Measurements from ENCODE around the gene TMEM184A. TPM values are rescaled to one million over a fixed set of nuclear protein-coding genes. Genes with fewer than 3 reads are reported as not detected.

The TMEM184A gene
- total and polyA plus RNA-seq, 2 of the 13 experiments (the other 11 are each of a cell fraction or from before 2014, with no cell fraction given), result 9.5 to 20.4 TPM

DNA sequence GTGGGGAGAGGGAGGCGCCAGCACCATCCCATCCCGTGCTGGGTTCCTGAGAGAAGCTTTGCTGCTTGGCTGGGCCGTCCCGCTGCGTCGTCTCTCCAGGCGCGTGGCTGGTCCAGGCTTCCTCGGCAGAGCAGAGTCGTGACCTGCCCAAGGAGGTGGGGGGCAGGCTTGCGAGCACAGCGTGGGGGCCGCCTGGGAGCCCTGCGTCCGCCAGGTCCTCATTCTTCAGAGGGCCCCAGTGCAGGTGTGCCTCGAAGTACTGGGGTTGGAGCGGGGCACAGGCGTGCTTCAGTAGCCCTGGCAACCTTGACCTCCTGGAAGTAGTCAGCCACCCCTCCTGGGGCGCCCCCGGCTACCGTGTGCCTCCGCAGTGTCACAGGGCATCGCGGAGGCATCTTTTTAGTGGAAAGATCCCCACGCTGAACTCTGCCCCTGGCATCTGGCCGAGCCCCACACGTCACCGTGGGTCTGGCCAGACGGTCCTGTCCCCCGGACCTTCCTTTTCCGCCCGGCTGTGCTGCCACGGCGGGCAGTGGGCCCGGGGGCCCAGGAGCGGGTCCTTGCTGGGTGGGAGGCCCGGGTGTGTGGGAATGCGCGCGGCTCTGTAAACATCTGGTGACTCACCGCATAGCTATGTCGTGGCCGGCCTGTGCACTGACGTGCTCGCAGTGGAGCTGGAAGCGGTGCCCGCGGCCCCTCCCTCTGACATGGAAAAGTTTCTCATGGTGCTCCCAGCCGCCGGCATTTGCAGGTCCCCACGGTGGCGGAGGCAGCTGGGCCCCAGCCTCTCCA lies 19.1 kb downstream of the TMEM184A start (continued):
- TF ChIP-seq, protein P1, sequence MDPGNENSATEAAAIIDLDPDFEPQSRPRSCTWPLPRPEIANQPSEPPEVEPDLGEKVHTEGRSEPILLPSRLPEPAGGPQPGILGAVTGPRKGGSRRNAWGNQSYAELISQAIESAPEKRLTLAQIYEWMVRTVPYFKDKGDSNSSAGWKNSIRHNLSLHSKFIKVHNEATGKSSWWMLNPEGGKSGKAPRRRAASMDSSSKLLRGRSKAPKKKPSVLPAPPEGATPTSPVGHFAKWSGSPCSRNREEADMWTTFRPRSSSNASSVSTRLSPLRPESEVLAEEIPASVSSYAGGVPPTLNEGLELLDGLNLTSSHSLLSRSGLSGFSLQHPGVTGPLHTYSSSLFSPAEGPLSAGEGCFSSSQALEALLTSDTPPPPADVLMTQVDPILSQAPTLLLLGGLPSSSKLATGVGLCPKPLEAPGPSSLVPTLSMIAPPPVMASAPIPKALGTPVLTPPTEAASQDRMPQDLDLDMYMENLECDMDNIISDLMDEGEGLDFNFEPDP (CRISPR knock-in tag; conservative IDR thresholded peaks at IDR 0.05), result no peak
- TF ChIP-seq, protein P2, sequence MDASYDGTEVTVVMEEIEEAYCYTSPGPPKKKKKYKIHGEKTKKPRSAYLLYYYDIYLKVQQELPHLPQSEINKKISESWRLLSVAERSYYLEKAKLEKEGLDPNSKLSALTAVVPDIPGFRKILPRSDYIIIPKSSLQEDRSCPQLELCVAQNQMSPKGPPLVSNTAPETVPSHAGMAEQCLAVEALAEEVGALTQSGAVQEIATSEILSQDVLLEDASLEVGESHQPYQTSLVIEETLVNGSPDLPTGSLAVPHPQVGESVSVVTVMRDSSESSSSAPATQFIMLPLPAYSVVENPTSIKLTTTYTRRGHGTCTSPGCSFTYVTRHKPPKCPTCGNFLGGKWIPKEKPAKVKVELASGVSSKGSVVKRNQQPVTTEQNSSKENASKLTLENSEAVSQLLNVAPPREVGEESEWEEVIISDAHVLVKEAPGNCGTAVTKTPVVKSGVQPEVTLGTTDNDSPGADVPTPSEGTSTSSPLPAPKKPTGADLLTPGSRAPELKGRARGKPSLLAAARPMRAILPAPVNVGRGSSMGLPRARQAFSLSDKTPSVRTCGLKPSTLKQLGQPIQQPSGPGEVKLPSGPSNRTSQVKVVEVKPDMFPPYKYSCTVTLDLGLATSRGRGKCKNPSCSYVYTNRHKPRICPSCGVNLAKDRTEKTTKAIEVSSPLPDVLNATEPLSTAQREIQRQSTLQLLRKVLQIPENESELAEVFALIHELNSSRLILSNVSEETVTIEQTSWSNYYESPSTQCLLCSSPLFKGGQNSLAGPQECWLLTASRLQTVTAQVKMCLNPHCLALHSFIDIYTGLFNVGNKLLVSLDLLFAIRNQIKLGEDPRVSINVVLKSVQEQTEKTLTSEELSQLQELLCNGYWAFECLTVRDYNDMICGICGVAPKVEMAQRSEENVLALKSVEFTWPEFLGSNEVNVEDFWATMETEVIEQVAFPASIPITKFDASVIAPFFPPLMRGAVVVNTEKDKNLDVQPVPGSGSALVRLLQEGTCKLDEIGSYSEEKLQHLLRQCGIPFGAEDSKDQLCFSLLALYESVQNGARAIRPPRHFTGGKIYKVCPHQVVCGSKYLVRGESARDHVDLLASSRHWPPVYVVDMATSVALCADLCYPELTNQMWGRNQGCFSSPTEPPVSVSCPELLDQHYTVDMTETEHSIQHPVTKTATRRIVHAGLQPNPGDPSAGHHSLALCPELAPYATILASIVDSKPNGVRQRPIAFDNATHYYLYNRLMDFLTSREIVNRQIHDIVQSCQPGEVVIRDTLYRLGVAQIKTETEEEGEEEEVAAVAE (CRISPR knock-in tag; IDR thresholded peaks at IDR 0.05; ENCODE audit: borderline replicate concordance), result no peak
- peak; percentile 64 to 93 for TF ChIP-seq NR2F1 (CRISPR knock-in tag; IDR thresholded peaks at IDR 0.05)
- no peak for TF ChIP-seq ZNF652 (CRISPR knock-in tag; IDR thresholded peaks at IDR 0.05; ENCODE audit: borderline replicate concordance, low read depth)
- no peak for TF ChIP-seq CHD2 (IDR thresholded peaks at IDR 0.05; ENCODE audit: low read depth, low read length)
- TF ChIP-seq, protein P3, sequence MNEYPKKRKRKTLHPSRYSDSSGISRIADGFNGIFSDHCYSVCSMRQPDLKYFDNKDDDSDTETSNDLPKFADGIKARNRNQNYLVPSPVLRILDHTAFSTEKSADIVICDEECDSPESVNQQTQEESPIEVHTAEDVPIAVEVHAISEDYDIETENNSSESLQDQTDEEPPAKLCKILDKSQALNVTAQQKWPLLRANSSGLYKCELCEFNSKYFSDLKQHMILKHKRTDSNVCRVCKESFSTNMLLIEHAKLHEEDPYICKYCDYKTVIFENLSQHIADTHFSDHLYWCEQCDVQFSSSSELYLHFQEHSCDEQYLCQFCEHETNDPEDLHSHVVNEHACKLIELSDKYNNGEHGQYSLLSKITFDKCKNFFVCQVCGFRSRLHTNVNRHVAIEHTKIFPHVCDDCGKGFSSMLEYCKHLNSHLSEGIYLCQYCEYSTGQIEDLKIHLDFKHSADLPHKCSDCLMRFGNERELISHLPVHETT (CRISPR knock-in tag; conservative IDR thresholded peaks at IDR 0.05), result peak; percentile 52; the same call in 1 of the 2 replicates
- TF ChIP-seq ZNF777 (CRISPR knock-in tag; IDR thresholded peaks at IDR 0.05), result peak; percentile 61; the same call in 1 of the 2 replicates
- TF ChIP-seq, protein P4, sequence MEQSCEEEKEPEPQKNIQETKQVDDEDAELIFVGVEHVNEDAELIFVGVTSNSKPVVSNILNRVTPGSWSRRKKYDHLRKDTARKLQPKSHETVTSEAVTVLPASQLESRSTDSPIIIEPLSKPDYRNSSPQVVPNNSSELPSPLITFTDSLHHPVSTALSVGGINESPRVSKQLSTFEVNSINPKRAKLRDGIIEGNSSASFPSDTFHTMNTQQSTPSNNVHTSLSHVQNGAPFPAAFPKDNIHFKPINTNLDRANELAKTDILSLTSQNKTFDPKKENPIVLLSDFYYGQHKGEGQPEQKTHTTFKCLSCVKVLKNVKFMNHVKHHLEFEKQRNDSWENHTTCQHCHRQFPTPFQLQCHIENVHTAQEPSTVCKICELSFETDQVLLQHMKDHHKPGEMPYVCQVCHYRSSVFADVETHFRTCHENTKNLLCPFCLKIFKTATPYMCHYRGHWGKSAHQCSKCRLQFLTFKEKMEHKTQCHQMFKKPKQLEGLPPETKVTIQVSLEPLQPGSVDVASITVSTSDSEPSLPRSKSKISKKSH (CRISPR knock-in tag; IDR thresholded peaks at IDR 0.05; ENCODE audit: borderline replicate concordance), result no peak; the same call in 1 of the 2 replicates
- peak; percentile 90; the same call in 1 of the 2 replicates for TF ChIP-seq ZNF713 (CRISPR knock-in tag; IDR thresholded peaks at IDR 0.05)
- TF ChIP-seq FLYWCH1 (CRISPR knock-in tag; IDR thresholded peaks at IDR 0.05), result no peak
- TF ChIP-seq, protein P5, sequence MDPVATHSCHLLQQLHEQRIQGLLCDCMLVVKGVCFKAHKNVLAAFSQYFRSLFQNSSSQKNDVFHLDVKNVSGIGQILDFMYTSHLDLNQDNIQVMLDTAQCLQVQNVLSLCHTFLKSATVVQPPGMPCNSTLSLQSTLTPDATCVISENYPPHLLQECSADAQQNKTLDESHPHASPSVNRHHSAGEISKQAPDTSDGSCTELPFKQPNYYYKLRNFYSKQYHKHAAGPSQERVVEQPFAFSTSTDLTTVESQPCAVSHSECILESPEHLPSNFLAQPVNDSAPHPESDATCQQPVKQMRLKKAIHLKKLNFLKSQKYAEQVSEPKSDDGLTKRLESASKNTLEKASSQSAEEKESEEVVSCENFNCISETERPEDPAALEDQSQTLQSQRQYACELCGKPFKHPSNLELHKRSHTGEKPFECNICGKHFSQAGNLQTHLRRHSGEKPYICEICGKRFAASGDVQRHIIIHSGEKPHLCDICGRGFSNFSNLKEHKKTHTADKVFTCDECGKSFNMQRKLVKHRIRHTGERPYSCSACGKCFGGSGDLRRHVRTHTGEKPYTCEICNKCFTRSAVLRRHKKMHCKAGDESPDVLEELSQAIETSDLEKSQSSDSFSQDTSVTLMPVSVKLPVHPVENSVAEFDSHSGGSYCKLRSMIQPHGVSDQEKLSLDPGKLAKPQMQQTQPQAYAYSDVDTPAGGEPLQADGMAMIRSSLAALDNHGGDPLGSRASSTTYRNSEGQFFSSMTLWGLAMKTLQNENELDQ (CRISPR knock-in tag; IDR thresholded peaks at IDR 0.05; ENCODE audit: borderline replicate concordance), result no peak
- peak; percentile 47; the same call in 1 of the 2 replicates for TF ChIP-seq ELF3 (CRISPR knock-in tag; IDR thresholded peaks at IDR 0.05)
- TF ChIP-seq, protein P6, sequence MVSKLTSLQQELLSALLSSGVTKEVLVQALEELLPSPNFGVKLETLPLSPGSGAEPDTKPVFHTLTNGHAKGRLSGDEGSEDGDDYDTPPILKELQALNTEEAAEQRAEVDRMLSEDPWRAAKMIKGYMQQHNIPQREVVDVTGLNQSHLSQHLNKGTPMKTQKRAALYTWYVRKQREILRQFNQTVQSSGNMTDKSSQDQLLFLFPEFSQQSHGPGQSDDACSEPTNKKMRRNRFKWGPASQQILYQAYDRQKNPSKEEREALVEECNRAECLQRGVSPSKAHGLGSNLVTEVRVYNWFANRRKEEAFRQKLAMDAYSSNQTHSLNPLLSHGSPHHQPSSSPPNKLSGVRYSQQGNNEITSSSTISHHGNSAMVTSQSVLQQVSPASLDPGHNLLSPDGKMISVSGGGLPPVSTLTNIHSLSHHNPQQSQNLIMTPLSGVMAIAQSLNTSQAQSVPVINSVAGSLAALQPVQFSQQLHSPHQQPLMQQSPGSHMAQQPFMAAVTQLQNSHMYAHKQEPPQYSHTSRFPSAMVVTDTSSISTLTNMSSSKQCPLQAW (CRISPR knock-in tag; IDR thresholded peaks at IDR 0.05), result peak; percentile 41
- TF ChIP-seq HCFC1 (IDR thresholded peaks at IDR 0.05; ENCODE audit: low read depth, low read length), result 0 out of 2 replicates have a peak, but pooled peaks have one; percentile 5
- TF ChIP-seq RFXAP (CRISPR knock-in tag; IDR thresholded peaks at IDR 0.05; ENCODE audit: borderline replicate concordance), result no peak

Data from HepG2 (cell line).